ENCODE measurements around the gene TSHZ2. TPM values are rescaled to one million over a fixed set of nuclear protein-coding genes. Genes with fewer than 3 reads are reported as not detected.

The TSHZ2 gene
- total and polyA plus RNA-seq, 2 donors (not counting 3 experiments of a cell fraction or from before 2014, with no cell fraction given) = not detected

DNA sequence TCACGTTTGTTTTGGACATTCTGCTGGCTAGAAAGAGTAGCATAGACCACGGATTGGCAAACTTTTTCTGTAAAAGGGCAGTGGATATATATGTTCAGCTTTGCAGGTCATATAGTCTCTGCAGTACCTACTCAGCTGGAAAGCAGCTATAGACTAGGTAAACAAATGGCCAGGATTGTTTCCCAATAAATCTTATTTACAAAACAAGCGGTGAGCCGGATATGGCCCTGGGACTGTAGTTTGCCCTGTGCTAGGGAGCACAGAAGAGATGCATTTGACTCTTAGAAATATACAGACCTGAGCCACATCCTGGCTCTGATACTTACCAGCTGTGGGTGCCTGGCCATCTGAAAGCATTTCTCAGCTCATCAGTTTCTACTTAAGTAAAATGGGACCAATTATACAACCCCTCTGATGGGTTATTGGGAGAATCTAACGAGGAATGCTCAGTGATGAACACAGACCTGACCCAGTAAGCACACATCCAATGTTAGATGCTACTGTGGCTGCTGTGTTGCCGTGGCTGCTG lies 120.7 kb downstream of the TSHZ2 start:
- H3K9me3 ChIP-seq (replicated peaks; ENCODE audit: control insufficient read depth, insufficient read depth, low read length) = no peaks in the 10 kb centered on the region
- FAIRE-seq (no peak), DNase-seq (ENCODE audit: low read depth, low spot score) (no peak)
- intact Hi-C loops (cut with micrococcal nuclease) = no loop called here
- no peak overlapping the region for H3K4me2 ChIP-seq (ENCODE audit: insufficient read depth, low read length)
- no peak overlapping the region for H2AFZ ChIP-seq (ENCODE audit: low read depth, low read length)
- ChIA-PET POLR2A (no interaction called here), CTCF (no interaction called here)
- H3K4me3 ChIP-seq (replicated peaks in 1 of 3; ENCODE audit: insufficient read depth in 1 of 3, low read depth in 1 of 3, low read length in 3 of 3) = no peak overlapping the region
- H3K9me1 ChIP-seq (replicated peaks; ENCODE audit: control insufficient read depth, extremely low read depth, insufficient read depth, low read length) = no peaks in the 10 kb centered on the region
- H3K36me3 ChIP-seq (ENCODE audit: control insufficient read depth in 2 of 2, extremely low read depth in 1 of 2, insufficient read depth in 2 of 2, low read length in 2 of 2) = no peaks in the 10 kb centered on the region
- no peaks in the 10 kb centered on the region for H3K79me2 ChIP-seq (ENCODE audit: control insufficient read depth, insufficient read depth, low read length)
- H3K9ac ChIP-seq (replicated peaks; ENCODE audit: extremely low read depth, insufficient read depth, low read length) = no peak overlapping the region
- no peak for TF ChIP-seq EZH2 (IDR thresholded peaks at IDR 0.05; ENCODE audit: borderline replicate concordance, low read depth, low read length, severe bottlenecking)
- no peak for TF ChIP-seq GATA2 (IDR thresholded peaks at IDR 0.05; ENCODE audit: insufficient read depth, insufficient read length, low read depth, low read length)
- no peak for TF ChIP-seq FOS (IDR thresholded peaks at IDR 0.05; ENCODE audit: borderline replicate concordance, insufficient read depth, low read length)
- dilution Hi-C loops (cut with MboI; ENCODE audit: extremely low pct_ligation_motif_present, low sequenced_read_pairs) = no loop called here
- H3K27ac ChIP-seq (ENCODE audit: insufficient read depth, low read depth, low read length) = no peak overlapping the region
- H4K20me1 ChIP-seq (replicated peaks; ENCODE audit: control insufficient read depth, extremely low read depth, insufficient read depth, low read length) = no peaks in the 10 kb centered on the region
- H3K27me3 ChIP-seq (ENCODE audit: control insufficient read depth in 2 of 2, insufficient read depth in 2 of 2, low read length in 2 of 2) = no peaks in the 10 kb centered on the region
- peaks cover 2% of the 10 kb centered on the region for H3K4me1 ChIP-seq (ENCODE audit: control insufficient read depth, extremely low read depth, insufficient read depth, low read length)
- BruUV-seq (replicated peaks) = no TSS peak

GRCh38 chr20:53097371-53097770 lies 125.2 kb downstream of the TSHZ2 start:
- no peak for DNase-seq (ENCODE audit: low read depth, low spot score)
- Histone ChIP-seq H3K4me3 (replicated peaks in 1 of 3; ENCODE audit: insufficient read depth in 1 of 3, low read depth in 1 of 3, low read length in 3 of 3) (no peak overlapping the region), H3K9me1 (replicated peaks; ENCODE audit: control insufficient read depth, extremely low read depth, insufficient read depth, low read length) (no peaks in the 10 kb centered on the region), H3K27me3 (ENCODE audit: control insufficient read depth in 2 of 2, insufficient read depth in 2 of 2, low read length in 2 of 2) (no peaks in the 10 kb centered on the region), H3K79me2 (ENCODE audit: control insufficient read depth, insufficient read depth, low read length) (no peaks in the 10 kb centered on the region), H3K4me2 (ENCODE audit: insufficient read depth, low read length) (no peak overlapping the region), H2AFZ (ENCODE audit: low read depth, low read length) (no peak overlapping the region), H3K36me3 (ENCODE audit: control insufficient read depth in 2 of 2, extremely low read depth in 1 of 2, insufficient read depth in 2 of 2, low read length in 2 of 2) (no peaks in the 10 kb centered on the region), H3K4me1 (ENCODE audit: control insufficient read depth, extremely low read depth, insufficient read depth, low read length) (no peaks in the 10 kb centered on the region), H3K9me3 (replicated peaks; ENCODE audit: control insufficient read depth, insufficient read depth, low read length) (no peaks in the 10 kb centered on the region), H3K9ac (replicated peaks; ENCODE audit: extremely low read depth, insufficient read depth, low read length) (no peak overlapping the region), H4K20me1 (replicated peaks; ENCODE audit: control insufficient read depth, extremely low read depth, insufficient read depth, low read length) (no peaks in the 10 kb centered on the region), H3K27ac (ENCODE audit: insufficient read depth, low read depth, low read length) (no peak overlapping the region)
- POLR2A ChIA-PET = no interaction called here
- no peak for FAIRE-seq
- TF ChIP-seq MYC (IDR thresholded peaks at IDR 0.05; ENCODE audit: low read depth, low read length) (no peak), JUN (IDR thresholded peaks at IDR 0.05; ENCODE audit: borderline replicate concordance, insufficient read depth, insufficient read length, low read depth) (no peak), CTCF (IDR thresholded peaks at IDR 0.05; ENCODE audit: extremely low read depth in 1 of 2, insufficient read depth in 1 of 2, low read depth in 1 of 2, low read length in 2 of 2) (no peak), EZH2 (IDR thresholded peaks at IDR 0.05; ENCODE audit: borderline replicate concordance, low read depth, low read length, severe bottlenecking) (no peak), POLR2AphosphoS5 (IDR thresholded peaks at IDR 0.05; ENCODE audit: insufficient read depth, low read depth, low read length) (no peak), GATA2 (IDR thresholded peaks at IDR 0.05; ENCODE audit: insufficient read depth, insufficient read length, low read depth, low read length) (no peak), FOS (IDR thresholded peaks at IDR 0.05; ENCODE audit: borderline replicate concordance, insufficient read depth, low read length) (no peak), POLR2A (IDR thresholded peaks at IDR 0.05; ENCODE audit: low read depth, low read length) (no peak)
- TF ChIP-seq, protein P1, sequence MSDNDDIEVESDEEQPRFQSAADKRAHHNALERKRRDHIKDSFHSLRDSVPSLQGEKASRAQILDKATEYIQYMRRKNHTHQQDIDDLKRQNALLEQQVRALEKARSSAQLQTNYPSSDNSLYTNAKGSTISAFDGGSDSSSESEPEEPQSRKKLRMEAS (IDR thresholded peaks at IDR 0.05; ENCODE audit: insufficient read depth, insufficient read length) = no peak
- CTCF ChIA-PET = no interaction called here
- intact Hi-C loops (cut with micrococcal nuclease) = no loop called here
- no TSS peak for BruUV-seq (replicated peaks)
- dilution Hi-C loops (cut with MboI; ENCODE audit: extremely low pct_ligation_motif_present, low sequenced_read_pairs) = no loop called here
